Stimulated activated CD4-positive, alpha-beta T cell treated with anti-CD3 and anti-CD28 coated beads, Interleukin-4, amount 100 ng/mL, for 4 hours (primary cell): ENCODE measurements around the gene ASMTL.
A peak's percentile ranks its signal among the peaks of the same experiment; 100 is the strongest.
"Not testable (repeated sequence)": the region's sequence is repeated elsewhere in the genome, so short reads cannot be mapped to it uniquely, and the experiment has no call there.

Experiments
- DNase-seq, 2 experiments: peaks; one replicate each; pipeline ENCODE4 v3.0.0-alpha.2; 2020

Gene ASMTL

GRCh38 chrX:1481636-1482529, 29.2 kb upstream of the ASMTL start:
- DNase-seq, result peak; percentile 53 to 78

GRCh38 chrX:1480082-1480785, 27.5 kb upstream of the ASMTL start:
- DNase-seq, result no peak

- DNase-seq, result no peak
These were observed 25.2 kb upstream of the ASMTL start for GRCh38 chrX:1477801-1478458.

- DNase-seq, result no peak
These were observed 24.5 kb upstream of the ASMTL start for GRCh38 chrX:1477229-1477628.

GRCh38 chrX:1476682-1477081, 24.0 kb upstream of the ASMTL start:
- no peak for DNase-seq

GRCh38 chrX:1475881-1476280, 23.2 kb upstream of the ASMTL start:
- no peak for DNase-seq

- no peak for DNase-seq
These were observed 22.8 kb upstream of the ASMTL start for GRCh38 chrX:1475481-1475880.

GRCh38 chrX:1474593-1474992, 21.9 kb upstream of the ASMTL start:
- DNase-seq, result not testable (repeated sequence)

- no peak for DNase-seq
These were observed 20.3 kb upstream of the ASMTL start for GRCh38 chrX:1472975-1473374.

- peak; percentile 64 to 78 for DNase-seq
These were observed 15.6 kb upstream of the ASMTL start for GRCh38 chrX:1468250-1468772.

- peak in 1 of 2 experiments; percentile 34 for DNase-seq
These were observed 14.4 kb upstream of the ASMTL start for GRCh38 chrX:1466971-1467561.

- DNase-seq, result no peak
These were observed 13.5 kb upstream of the ASMTL start for GRCh38 chrX:1466232-1466661.

GRCh38 chrX:1465286-1466231, 12.8 kb upstream of the ASMTL start:
- DNase-seq, result no peak

- DNase-seq, result no peak
These were observed 12.2 kb upstream of the ASMTL start for GRCh38 chrX:1464971-1465285.

GRCh38 chrX:1464041-1464970, 11.6 kb upstream of the ASMTL start:
- no peak for DNase-seq

GRCh38 chrX:1463581-1463980, 10.9 kb upstream of the ASMTL start:
- no peak for DNase-seq

GRCh38 chrX:1462596-1463251, 10.0 kb upstream of the ASMTL start:
- peak; percentile 50 to 81 for DNase-seq

GRCh38 chrX:1462110-1462509, 9.4 kb upstream of the ASMTL start:
- no peak for DNase-seq

GRCh38 chrX:1455948-1456280, 3.2 kb upstream of the ASMTL start:
- DNase-seq, result no peak
